ENCODE data around the gene IRF2.

DNA sequence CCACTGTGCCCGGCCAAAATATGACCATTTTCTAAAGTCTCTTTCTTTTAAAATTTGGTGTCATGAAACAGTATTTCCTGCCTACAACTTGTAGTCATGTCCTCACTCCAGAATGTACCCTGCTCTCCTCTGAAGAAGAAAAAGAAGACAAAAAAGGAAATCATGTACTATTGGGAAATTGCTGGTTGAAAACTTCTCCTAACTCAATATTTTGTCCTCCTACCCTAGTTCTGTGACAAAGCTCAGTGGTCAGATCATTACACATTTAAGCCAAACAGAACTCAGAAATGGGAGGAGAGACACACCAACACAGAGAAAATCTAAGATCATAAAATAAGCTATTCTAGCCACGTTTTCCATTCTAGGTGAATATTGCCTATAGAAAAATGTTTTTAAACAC is 127.7 kb downstream of the IRF2 start:
- TF ChIP-seq CTCF (IDR thresholded peaks at IDR 0.05) (no peak), ZFX (IDR thresholded peaks at IDR 0.05; ENCODE audit: borderline replicate concordance) (no peak)

All from 22Rv1 (cell line).